GM21528 (cell line): ENCODE measurements around the gene HERPUD2.
"Not testable (repeated sequence)": the region's sequence is repeated elsewhere in the genome, so short reads cannot be mapped to it uniquely, and the experiment has no call there.

Source experiments
- ATAC-seq: cut with Tn5 transposase; IDR thresholded peaks from one replicate; pipeline ENCODE4 v1.9.1; 2021; ENCODE audit warnings: mild to moderate bottlenecking, moderate library complexity; ENCODE audit not compliant: unreplicated experiment, low FRiP score

HERPUD2 gene

GRCh38 chr7:35685781-35686180, 9.2 kb downstream of the HERPUD2 start:
- ATAC-seq = no peak

- ATAC-seq = peak; percentile 79
Observed at GRCh38 chr7:35681231-35682029, 13.5 kb downstream of the HERPUD2 start.

GRCh38 chr7:35680403-35681013, 14.4 kb downstream of the HERPUD2 start:
- ATAC-seq = no peak

GRCh38 chr7:35677582-35678356, 17.2 kb downstream of the HERPUD2 start:
- ATAC-seq = no peak

GRCh38 chr7:35676211-35676610, 18.7 kb downstream of the HERPUD2 start:
- no peak for ATAC-seq

GRCh38 chr7:35670856-35671569, 23.9 kb downstream of the HERPUD2 start:
- ATAC-seq = no peak

GRCh38 chr7:35660411-35660810, 34.5 kb downstream of the HERPUD2 start:
- not testable (repeated sequence) for ATAC-seq

GRCh38 chr7:35658606-35659201, 36.2 kb downstream of the HERPUD2 start:
- peak; percentile 66 for ATAC-seq

- no peak for ATAC-seq
Observed at GRCh38 chr7:35657125-35657524, 37.8 kb downstream of the HERPUD2 start.

- not testable (repeated sequence) for ATAC-seq
Observed at GRCh38 chr7:35654558-35654957, 40.4 kb downstream of the HERPUD2 start.

GRCh38 chr7:35652124-35652523, 42.8 kb downstream of the HERPUD2 start:
- ATAC-seq = no peak

GRCh38 chr7:35650751-35651150, 44.2 kb downstream of the HERPUD2 start:
- ATAC-seq = no peak

- ATAC-seq = no peak
Observed at GRCh38 chr7:35649711-35650110, 45.2 kb downstream of the HERPUD2 start.

GRCh38 chr7:35648367-35648766, 46.6 kb downstream of the HERPUD2 start:
- no peak for ATAC-seq

- ATAC-seq = no peak
Observed at GRCh38 chr7:35647171-35647574, 47.8 kb downstream of the HERPUD2 start.

GRCh38 chr7:35646289-35647023, 48.5 kb downstream of the HERPUD2 start:
- ATAC-seq = no peak

- no peak for ATAC-seq
Observed at GRCh38 chr7:35645691-35646090, 49.2 kb downstream of the HERPUD2 start.

- no peak for ATAC-seq
Observed at GRCh38 chr7:35630024-35630972, 64.6 kb downstream of the HERPUD2 start.
